Endodermal cell (in vitro differentiated cells): ENCODE measurements around the gene GALNT1. TPM values are rescaled to one million over a fixed set of nuclear protein-coding genes. Genes with fewer than 3 reads are reported as not detected.
"Not testable (repeated sequence)": the region's sequence is repeated elsewhere in the genome, so short reads cannot be mapped to it uniquely, and the experiment has no call there.

ENCODE experiments used
- DNase-seq: peaks from one replicate; pipeline ENCODE4 v3.0.0-alpha.2; 2017
- H3K27ac ChIP-seq: 2 replicates; pipeline ENCODE4 v1.5.1; 2013; ENCODE audit warnings: mild to moderate bottlenecking, low read depth, low read length, moderate library complexity
- H3K27me3 ChIP-seq: 2 replicates; pipeline ENCODE4 v1.6.1; 2013; ENCODE audit warnings: mild to moderate bottlenecking, low read length, moderate library complexity; ENCODE audit not compliant: insufficient read depth, control insufficient read depth, poor library complexity, severe bottlenecking
- H3K36me3 ChIP-seq: 2 replicates; pipeline ENCODE4 v1.7.0; 2013; ENCODE audit warnings: mild to moderate bottlenecking, low read length, moderate library complexity; ENCODE audit not compliant: control insufficient read depth, insufficient read depth
- H3K4me1 ChIP-seq: one replicate; pipeline ENCODE4 v1.7.0; 2013; ENCODE audit warnings: low read length; ENCODE audit not compliant: control insufficient read depth, insufficient read depth
- H3K4me3 ChIP-seq: 2 replicates; pipeline ENCODE4 v1.5.1; 2013; ENCODE audit warnings: mild to moderate bottlenecking, low read length, moderate library complexity
- H3K9ac ChIP-seq: 2 replicates; pipeline ENCODE4 v1.6.1; 2013; ENCODE audit warnings: mild to moderate bottlenecking, low read length, moderate library complexity; ENCODE audit not compliant: poor library complexity, severe bottlenecking; ENCODE audit errors: extremely low read depth
- H3K9me3 ChIP-seq: 2 replicates; pipeline ENCODE4 v1.6.1; 2013; ENCODE audit warnings: mild to moderate bottlenecking, low read length, moderate library complexity; ENCODE audit not compliant: control insufficient read depth
- H3K27ac Mint-ChIP-seq: 2 replicates; pipeline ENCODE4 v1.8.0; 2020; ENCODE audit warnings: mixed read lengths
- H3K27me3 Mint-ChIP-seq: 2 replicates; pipeline ENCODE4 v1.8.0; 2021; ENCODE audit warnings: mild to moderate bottlenecking, mixed read lengths; ENCODE audit not compliant: insufficient read depth
- H3K36me3 Mint-ChIP-seq: 2 replicates; pipeline ENCODE4 v1.8.0; 2020; ENCODE audit warnings: low read depth, mixed read lengths
- H3K4me1 Mint-ChIP-seq: 2 replicates; pipeline ENCODE4 v1.8.0; 2020; ENCODE audit warnings: mixed read lengths
- H3K4me3 Mint-ChIP-seq: 2 replicates; pipeline ENCODE4 v1.8.0; 2020; ENCODE audit warnings: mild to moderate bottlenecking, moderate library complexity, mixed read lengths
- H3K9me3 Mint-ChIP-seq: 2 replicates; pipeline ENCODE4 v1.8.0; 2020; ENCODE audit warnings: mild to moderate bottlenecking, mixed read lengths
- CTCF ChIP-seq: fragments of 200-600 bp; sonication (generic); conservative IDR thresholded peaks from 2 replicates; pipeline ENCODE4 v1.5.0; 2021; ENCODE audit warnings: antibody characterized with exemption, mild to moderate bottlenecking
- WGBS, 2 experiments: methylation state at CpG; one replicate each; pipeline versions ENCODE4 v1.1.5 to v1.1.7; 2013; ENCODE audit warnings: missing lambda C conversion rate in 2 of 2, mixed read lengths in 1 of 2; ENCODE audit not compliant: insufficient coverage in 1 of 2, insufficient read length in 1 of 2; 5-methylcytosine and 5-hydroxymethylcytosine counted together
- total RNA-seq, 2 donors: library from RNA; stranded (reverse); fragmentation: NEBNext Ultra II Directional in 1 of 2; extraction: Animal tissue kit (Norgen Biotek cat#: 25700) in 1 of 2; gene quantifications; 2 replicates in 1 of 2; 3 replicates in 1 of 2; pipeline ENCODE4 v1.2.1, GENCODE V29; 2021

The GALNT1 gene
- total RNA-seq, 2 donors from 2014 or later, result 82.5 to 102 TPM

DNA sequence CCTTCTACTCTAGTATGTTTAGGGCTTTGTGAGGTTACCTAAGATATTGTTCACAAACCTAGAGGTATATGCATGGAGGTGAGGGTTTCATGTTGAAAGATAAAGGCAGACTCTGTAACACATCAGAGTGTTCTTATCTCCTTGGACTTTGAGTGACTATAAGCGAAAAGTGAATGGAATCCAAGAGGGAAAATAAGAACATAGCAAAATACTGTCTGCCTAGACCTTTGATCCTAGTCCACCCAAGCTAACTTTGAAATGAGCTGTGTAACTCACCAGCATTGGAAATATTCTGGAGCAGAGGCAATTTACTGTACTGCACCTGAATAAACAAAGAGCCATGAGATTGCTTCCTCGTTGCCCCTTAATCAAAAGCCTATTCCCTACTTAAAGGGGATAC, 28.2 kb upstream of the GALNT1 start:
- H3K27me3 ChIP-seq, result no peaks in the 10 kb centered on the region
- 98 to 100% methylated on average over 1 to 2 of the region's 2 CpGs for WGBS, 2 experiments
- H3K27me3 Mint-ChIP-seq, result peaks cover 4% of the 10 kb centered on the region
- H3K4me3 Mint-ChIP-seq, result no peak overlapping the region
- no peak overlapping the region for H3K9ac ChIP-seq
- no peaks in the 10 kb centered on the region for H3K4me1 ChIP-seq
- no peaks in the 10 kb centered on the region for H3K9me3 ChIP-seq
- DNase-seq, result no peak
- H3K27ac Mint-ChIP-seq, result no peak overlapping the region
- no peaks in the 10 kb centered on the region for H3K36me3 Mint-ChIP-seq
- H3K4me3 ChIP-seq, result no peak overlapping the region
- no peaks in the 10 kb centered on the region for H3K9me3 Mint-ChIP-seq
- H3K27ac ChIP-seq, result no peak overlapping the region
- no peak for TF ChIP-seq CTCF
- H3K36me3 ChIP-seq, result no peaks in the 10 kb centered on the region
- no peaks in the 10 kb centered on the region for H3K4me1 Mint-ChIP-seq

GRCh38 chr18:35555538-35555937, 26.0 kb upstream of the GALNT1 start:
- not testable (repeated sequence) for H3K4me1 Mint-ChIP-seq, H3K36me3 Mint-ChIP-seq, DNase-seq, H3K4me3 ChIP-seq, H3K9me3 ChIP-seq, H3K9ac ChIP-seq, H3K4me1 ChIP-seq, H3K27me3 Mint-ChIP-seq, H3K27ac Mint-ChIP-seq, H3K9me3 Mint-ChIP-seq, H3K36me3 ChIP-seq, H3K4me3 Mint-ChIP-seq, H3K27me3 ChIP-seq, H3K27ac ChIP-seq
- 96 to 100% methylated on average over 1 to 5 of the region's 5 CpGs for WGBS, 2 experiments

- DNase-seq, result no peak
- Histone ChIP-seq H3K27me3 (no peaks in the 10 kb centered on the region), H3K36me3 (no peaks in the 10 kb centered on the region), H3K9ac (no peak overlapping the region), H3K4me1 (no peaks in the 10 kb centered on the region), H3K4me3 (no peak overlapping the region), H3K27ac (no peak overlapping the region), H3K9me3 (no peaks in the 10 kb centered on the region)
- no peak for TF ChIP-seq CTCF
- Mint-ChIP-seq H3K4me3 (no peak overlapping the region), H3K4me1 (no peaks in the 10 kb centered on the region), H3K9me3 (no peaks in the 10 kb centered on the region), H3K27me3 (no peaks in the 10 kb centered on the region), H3K27ac (no peak overlapping the region), H3K36me3 (no peaks in the 10 kb centered on the region)
Measured at GRCh38 chr18:35559867-35560266, 21.7 kb upstream of the GALNT1 start.

DNA sequence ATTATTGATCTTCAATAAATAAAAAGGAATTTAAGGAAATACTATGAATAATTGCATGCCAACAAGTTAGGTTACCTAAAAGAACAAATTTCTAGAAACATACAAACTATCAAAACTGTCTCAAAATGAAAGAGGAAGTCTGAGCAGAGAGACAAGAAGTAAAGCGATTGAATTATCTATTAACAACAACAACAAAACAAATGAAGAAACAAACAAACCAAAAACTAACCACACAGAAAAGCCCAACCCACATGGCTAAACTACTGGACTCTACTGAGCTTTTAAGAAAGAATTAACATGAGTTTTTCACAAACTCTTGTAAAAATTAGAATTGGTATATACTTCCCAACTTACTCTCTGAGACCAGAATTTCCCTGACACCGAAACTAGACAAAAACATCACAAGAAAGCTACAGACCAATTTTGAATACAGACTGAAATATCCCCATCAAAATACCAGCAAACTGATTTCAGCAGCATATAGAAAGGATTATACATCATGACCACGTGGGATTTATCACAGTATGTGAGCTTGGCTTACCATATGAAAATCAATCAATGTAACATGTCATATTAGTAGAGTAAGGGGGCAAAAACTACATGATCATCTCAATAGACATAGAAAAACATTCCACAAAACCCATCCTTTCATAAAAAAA, 16.6 kb upstream of the GALNT1 start:
- no peak overlapping the region for H3K4me3 ChIP-seq
- no peaks in the 10 kb centered on the region for H3K9me3 ChIP-seq
- H3K36me3 Mint-ChIP-seq, result no peaks in the 10 kb centered on the region
- no peaks in the 10 kb centered on the region for H3K9me3 Mint-ChIP-seq
- no peak overlapping the region for H3K27ac ChIP-seq
- no peak overlapping the region for H3K4me3 Mint-ChIP-seq
- DNase-seq, result no peak
- no peaks in the 10 kb centered on the region for H3K36me3 ChIP-seq
- H3K4me1 ChIP-seq, result no peaks in the 10 kb centered on the region
- no peaks in the 10 kb centered on the region for H3K4me1 Mint-ChIP-seq
- no peaks in the 10 kb centered on the region for H3K27me3 ChIP-seq
- no peak for TF ChIP-seq CTCF
- H3K9ac ChIP-seq, result no peak overlapping the region
- no peaks in the 10 kb centered on the region for H3K27me3 Mint-ChIP-seq
- WGBS, 2 experiments, result 95% methylated on average over 2 of the region's 3 CpGs; no CpG with 5 or more reads in 1 of the 2 experiments
- no peak overlapping the region for H3K27ac Mint-ChIP-seq
